Coronary artery (tissue), 2 donors: ENCODE data around the gene R3HDML.
A peak's percentile ranks its signal among the peaks of the same experiment; 100 is the strongest.

Experiments used
- DNase-seq: peaks from one replicate; pipeline ENCODE4 v3.0.0-alpha.2; 2017; ENCODE audit warnings: low spot score
- H3K27ac ChIP-seq, 2 donors: fragments of 200-600 bp; sonication (generic); one replicate each; pipeline ENCODE4 v1.5.1; 2016 to 2019
- H3K4me3 ChIP-seq: fragments of 200-600 bp; sonication (generic); 2 replicates; pipeline ENCODE4 v1.5.1; 2016; ENCODE audit warnings: mild to moderate bottlenecking, moderate library complexity
- CTCF ChIP-seq: fragments of 200-600 bp; sonication (generic); IDR thresholded peaks from one replicate; pipeline ENCODE4 v1.5.1; 2019; ENCODE audit warnings: antibody characterized with exemption

Gene R3HDML

DNA sequence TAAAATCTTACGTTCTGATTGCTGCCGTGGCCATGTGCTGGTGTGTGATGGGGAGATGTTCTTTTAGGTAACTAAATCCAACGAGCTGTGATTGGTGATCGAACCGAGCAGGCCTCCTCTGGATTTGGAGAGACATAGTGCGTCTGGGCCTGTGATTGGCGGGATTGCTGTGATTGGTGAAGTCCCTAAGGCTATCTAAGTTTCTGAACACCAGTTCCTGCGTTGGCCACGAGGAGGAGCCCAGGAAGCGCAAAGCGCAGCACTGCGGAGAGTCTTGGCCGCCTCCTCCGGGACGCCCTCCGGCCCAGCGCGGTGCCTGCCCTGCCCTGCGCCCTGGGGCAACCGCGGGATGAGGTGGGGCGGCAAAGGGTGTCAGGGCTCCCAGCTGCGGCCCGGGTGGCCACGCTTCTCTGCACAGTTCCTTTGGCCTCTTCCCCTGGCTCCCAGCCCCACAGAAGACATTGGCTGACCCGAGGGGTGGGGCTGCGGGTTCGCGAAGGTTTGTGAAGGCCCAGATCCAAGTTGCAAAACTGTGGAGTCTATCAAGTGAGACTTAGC, 51.7 kb downstream of the R3HDML start:
- TF ChIP-seq CTCF = peak; percentile 31
- Histone ChIP-seq H3K27ac (no peak overlapping the region), H3K4me3 (peak overlapping the region; percentile 44)
- DNase-seq = no peak

- TF ChIP-seq CTCF = no peak
- no peak overlapping the region for H3K27ac ChIP-seq
- no peak for DNase-seq
- H3K4me3 ChIP-seq = no peak overlapping the region
These were observed 53.0 kb downstream of the R3HDML start for GRCh38 chr20:44389871-44390270.

GRCh38 chr20:44390280-44390679, 53.4 kb downstream of the R3HDML start:
- no peak for TF ChIP-seq CTCF
- DNase-seq = no peak
- no peak overlapping the region for H3K27ac ChIP-seq
- no peak overlapping the region for H3K4me3 ChIP-seq

DNA sequence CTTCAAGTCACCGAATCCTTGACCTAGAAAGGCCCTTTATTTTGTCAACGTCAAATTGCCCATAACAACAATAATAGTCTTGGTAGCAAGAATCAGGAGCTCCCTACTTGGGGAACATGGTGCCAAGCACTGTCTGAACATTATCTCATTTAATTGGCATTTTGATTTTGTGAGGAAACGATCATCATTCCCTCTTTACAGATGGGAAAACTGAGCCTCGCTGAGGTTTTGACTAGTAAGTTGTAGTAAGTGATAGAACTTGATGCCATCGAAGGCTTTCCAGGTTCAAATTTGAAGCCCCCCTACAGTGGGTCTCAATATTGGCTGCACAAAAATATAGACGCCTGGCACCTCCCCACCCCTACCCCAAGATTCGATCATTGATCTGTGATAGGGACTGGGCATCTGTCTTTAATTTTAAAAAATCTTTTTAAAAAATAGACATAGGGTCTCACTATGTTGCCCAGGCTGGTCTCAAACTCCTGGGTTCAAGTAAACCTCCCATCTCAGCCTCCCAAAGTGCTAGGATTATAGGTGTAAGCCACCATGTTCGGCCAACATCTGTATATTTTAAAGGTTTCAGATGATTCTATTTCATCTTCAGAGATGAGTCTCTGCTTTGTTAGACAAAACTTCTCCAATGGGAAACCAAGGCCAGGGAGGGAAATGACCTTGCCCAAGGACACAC, 55.4 kb downstream of the R3HDML start:
- no peak for TF ChIP-seq CTCF
- no peak overlapping the region for H3K27ac ChIP-seq

GRCh38 chr20:44392776-44393607, 56.1 kb downstream of the R3HDML start:
- no peak overlapping the region for H3K4me3 ChIP-seq
- DNase-seq = no peak
- no peak overlapping the region for H3K27ac ChIP-seq
- no peak for TF ChIP-seq CTCF

More for the DNA sequence above, 55.4 kb downstream of the R3HDML start:
- no peak for DNase-seq
- no peak overlapping the region for H3K4me3 ChIP-seq

GRCh38 chr20:44393608-44394451, 57.0 kb downstream of the R3HDML start:
- no peak overlapping the region for H3K27ac ChIP-seq
- no peak for DNase-seq
- TF ChIP-seq CTCF = no peak
- no peak overlapping the region for H3K4me3 ChIP-seq
